Measurements from ENCODE around the gene PPARA.

DNA sequence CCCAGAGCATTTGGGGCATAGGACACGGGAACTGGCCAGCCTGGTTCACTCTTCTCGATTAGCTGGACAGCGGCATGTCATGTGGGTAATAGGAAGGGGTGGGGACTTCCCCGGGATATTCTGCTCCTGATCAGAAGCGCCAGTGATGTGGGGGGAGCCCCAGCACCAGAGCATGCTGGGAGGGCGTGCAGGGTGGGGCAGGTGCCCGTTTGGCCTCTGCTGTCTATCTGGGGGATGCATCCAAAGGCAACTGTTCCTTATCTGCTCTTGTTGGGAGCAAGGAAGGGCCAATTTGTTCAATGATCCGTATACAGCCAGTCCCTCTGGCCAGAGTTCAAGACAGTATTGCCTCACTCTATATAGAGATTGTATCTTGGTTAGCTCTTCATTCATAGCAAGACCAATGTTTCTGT lies 43.6 kb downstream of the PPARA start:
- TF ChIP-seq, protein P1, sequence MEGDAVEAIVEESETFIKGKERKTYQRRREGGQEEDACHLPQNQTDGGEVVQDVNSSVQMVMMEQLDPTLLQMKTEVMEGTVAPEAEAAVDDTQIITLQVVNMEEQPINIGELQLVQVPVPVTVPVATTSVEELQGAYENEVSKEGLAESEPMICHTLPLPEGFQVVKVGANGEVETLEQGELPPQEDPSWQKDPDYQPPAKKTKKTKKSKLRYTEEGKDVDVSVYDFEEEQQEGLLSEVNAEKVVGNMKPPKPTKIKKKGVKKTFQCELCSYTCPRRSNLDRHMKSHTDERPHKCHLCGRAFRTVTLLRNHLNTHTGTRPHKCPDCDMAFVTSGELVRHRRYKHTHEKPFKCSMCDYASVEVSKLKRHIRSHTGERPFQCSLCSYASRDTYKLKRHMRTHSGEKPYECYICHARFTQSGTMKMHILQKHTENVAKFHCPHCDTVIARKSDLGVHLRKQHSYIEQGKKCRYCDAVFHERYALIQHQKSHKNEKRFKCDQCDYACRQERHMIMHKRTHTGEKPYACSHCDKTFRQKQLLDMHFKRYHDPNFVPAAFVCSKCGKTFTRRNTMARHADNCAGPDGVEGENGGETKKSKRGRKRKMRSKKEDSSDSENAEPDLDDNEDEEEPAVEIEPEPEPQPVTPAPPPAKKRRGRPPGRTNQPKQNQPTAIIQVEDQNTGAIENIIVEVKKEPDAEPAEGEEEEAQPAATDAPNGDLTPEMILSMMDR (IDR thresholded peaks at IDR 0.05), result no peak
- TF ChIP-seq EZH2 (IDR thresholded peaks at IDR 0.05; ENCODE audit: borderline replicate concordance, insufficient read depth, low read depth, low read length, poor library complexity, severe bottlenecking), result no peak

Measured in B cell (primary cell).